ENCODE measurements around the gene MLIP.

- TF ChIP-seq REST (IDR thresholded peaks at IDR 0.05; ENCODE audit: insufficient read depth in 1 of 2, low read depth in 2 of 2, low read length in 1 of 2): no peak
- TF ChIP-seq POLR2AphosphoS5 (IDR thresholded peaks at IDR 0.05; ENCODE audit: low read depth, low read length): no peak
- TF ChIP-seq CTCF (IDR thresholded peaks at IDR 0.05): peak; percentile 57; the same call in 1 of the 2 replicates
- no peak for TF ChIP-seq SIN3A (IDR thresholded peaks at IDR 0.05; ENCODE audit: borderline replicate concordance, insufficient read depth, low read depth, low read length)
Observed at GRCh38 chr6:54267798-54268197, 156.6 kb downstream of the MLIP start.
